Stimulated activated CD4-positive, alpha-beta T cell treated with anti-CD3 and anti-CD28 coated beads, Interleukin-2, amount 100 ng/mL, for 24 hours (primary cell): ENCODE data around the gene TLCD2.
A peak's percentile ranks its signal among the peaks of the same experiment; 100 is the strongest.
"Not testable (repeated sequence)": the region's sequence is repeated elsewhere in the genome, so short reads cannot be mapped to it uniquely, and the experiment has no call there.

Source experiments
- DNase-seq, 2 donors: peaks; one replicate each; pipeline ENCODE4 v3.0.0-alpha.2; 2020

TLCD2 gene

GRCh38 chr17:1715803-1716075 is 5.6 kb upstream of the TLCD2 start:
- DNase-seq: no peak

GRCh38 chr17:1714980-1715802 is 5.0 kb upstream of the TLCD2 start:
- DNase-seq: peak; percentile 51 to 53

GRCh38 chr17:1714427-1714979 is 4.3 kb upstream of the TLCD2 start:
- peak in 1 of 2 donors; percentile 44 for DNase-seq

GRCh38 chr17:1713878-1714426 is 3.8 kb upstream of the TLCD2 start:
- no peak for DNase-seq

GRCh38 chr17:1713160-1713877 is 3.1 kb upstream of the TLCD2 start:
- no peak for DNase-seq

- no peak for DNase-seq
These were observed 2.1 kb upstream of the TLCD2 start for GRCh38 chr17:1712271-1712670.

- no peak for DNase-seq
These were observed 1.6 kb upstream of the TLCD2 start for GRCh38 chr17:1711804-1712203.

GRCh38 chr17:1710807-1711553 is 803 bp upstream of the TLCD2 start:
- no peak for DNase-seq

GRCh38 chr17:1709403-1709951 is 700 bp downstream of the TLCD2 start:
- no peak for DNase-seq

- DNase-seq: not testable (repeated sequence)
These were observed 1.3 kb downstream of the TLCD2 start for GRCh38 chr17:1708791-1709346.

GRCh38 chr17:1707107-1707506 is 3.1 kb downstream of the TLCD2 start:
- DNase-seq: no peak

GRCh38 chr17:1705004-1705403 is 5.2 kb downstream of the TLCD2 start:
- no peak for DNase-seq

GRCh38 chr17:1703063-1703462 is 7.1 kb downstream of the TLCD2 start:
- DNase-seq: no peak

GRCh38 chr17:1699891-1700290 is 10.3 kb downstream of the TLCD2 start:
- DNase-seq: not testable (repeated sequence)

GRCh38 chr17:1697681-1698080 is 12.5 kb downstream of the TLCD2 start:
- DNase-seq: no peak

GRCh38 chr17:1695365-1695764 is 14.8 kb downstream of the TLCD2 start:
- DNase-seq: no peak

- no peak for DNase-seq
These were observed 16.8 kb downstream of the TLCD2 start for GRCh38 chr17:1693339-1693738.

GRCh38 chr17:1690544-1691221 is 19.5 kb downstream of the TLCD2 start:
- DNase-seq: no peak

GRCh38 chr17:1688405-1688804 is 21.8 kb downstream of the TLCD2 start:
- not testable (repeated sequence) for DNase-seq

- DNase-seq: no peak
These were observed 24.1 kb downstream of the TLCD2 start for GRCh38 chr17:1686086-1686485.

GRCh38 chr17:1684378-1685189 is 25.6 kb downstream of the TLCD2 start, which contains the start of gene PRPF8:
TSS of gene PRPF8 (minus strand) at chr17:1684867. CDS start at chr17:1684571, 296 bp downstream.
- peak; percentile 98 to 99 for DNase-seq
